GM12878 (cell line): ENCODE results near the gene SENP8. TPM values are rescaled to one million over a fixed set of nuclear protein-coding genes. Genes with fewer than 3 reads are reported as not detected.

Experiments
- ATAC-seq: fragments of 200-7000 bp; cut with Tn5 transposase; 3 replicates; pipeline ENCODE4 v1.9.1; 2020; ENCODE audit warnings: mild to moderate bottlenecking, moderate library complexity
- BruUV-seq: library from RNA; stranded (reverse); fragments of 400-500 nt; replicated peaks from 2 replicates; lab custom pipeline; 2021; lab: Mats Ljungman, UMichigan
- CTCF ChIA-PET: fragments of 300-600 bp; sonication (Branson Sonifier 250); formaldehyde crosslinking; extraction: SDS; loops from one replicate; lab custom pipeline; 2021; ENCODE audit warnings: inconsistent platforms; lab: Yijun Ruan, JAX
- POLR2A ChIA-PET: fragments of 350-600 bp; formaldehyde crosslinking; extraction: SDS; loops from one replicate; lab custom pipeline; 2021; ENCODE audit warnings: inconsistent platforms; lab: Charles Lee
- RAD21 ChIA-PET: fragments of 300-600 bp; sonication (Branson Sonifier 250); formaldehyde crosslinking; loops from one replicate; lab custom pipeline; 2023; ENCODE audit warnings: antibody characterized with exemption; ENCODE audit not compliant: unreplicated experiment; lab: Charles Lee
- SMC1A ChIA-PET: fragments of 300-600 bp; sonication (Branson Sonifier 250); formaldehyde crosslinking; loops from one replicate; lab custom pipeline; 2023; ENCODE audit not compliant: unreplicated experiment, uncharacterized antibody; lab: Charles Lee
- DNase-seq: peaks from one replicate; pipeline ENCODE4 v3.0.0-alpha.2; 2011; ENCODE audit warnings: low read depth, low spot score
- FAIRE-seq: peaks from 3 replicates; lab custom pipeline; 2011; peaks lifted over from hg19 to GRCh38; lab: Jason Lieb, UNC
- H2AFZ ChIP-seq: 2 replicates; pipeline ENCODE4 v1.6.0; 2011; ENCODE audit warnings: low read depth, low read length, control low read depth; ENCODE audit not compliant: control insufficient read depth
- H3K27ac ChIP-seq: 2 replicates; pipeline ENCODE4 v1.5.1; 2011; ENCODE audit warnings: control low read depth; ENCODE audit not compliant: control insufficient read depth, insufficient read depth
- H3K27me3 ChIP-seq, 2 experiments: replicated peaks in 1 of 2; 2 replicates each; pipeline versions ENCODE4 v1.6.0 to v1.6.1; 2011; ENCODE audit warnings: low read length in 1 of 2; ENCODE audit not compliant: control insufficient read depth in 2 of 2, insufficient read depth in 2 of 2
- H3K36me3 ChIP-seq, 2 experiments: 2 replicates each; pipeline ENCODE4 v1.5.1; 2011; ENCODE audit warnings: low read length in 1 of 2; ENCODE audit not compliant: control insufficient read depth in 2 of 2, insufficient read depth in 2 of 2
- H3K4me1 ChIP-seq: 2 replicates; pipeline ENCODE4 v1.6.1; 2011; ENCODE audit warnings: mild to moderate bottlenecking, low read length, moderate library complexity, mixed read lengths; ENCODE audit not compliant: control insufficient read depth, insufficient read depth
- H3K4me2 ChIP-seq: 2 replicates; pipeline ENCODE4 v1.6.0; 2011; ENCODE audit warnings: control low read depth; ENCODE audit not compliant: control insufficient read depth, insufficient read depth
- H3K4me3 ChIP-seq: fragments of 200-600 bp; sonication (generic); 2 replicates; pipeline ENCODE4 v1.5.1; 2016
- H3K79me2 ChIP-seq: 2 replicates; pipeline ENCODE4 v1.6.0; 2011; ENCODE audit warnings: low read length; ENCODE audit not compliant: control insufficient read depth, insufficient read depth
- H3K9ac ChIP-seq: 2 replicates; pipeline ENCODE4 v1.8.0; 2011; ENCODE audit warnings: low read length, control low read depth, mixed read lengths; ENCODE audit not compliant: control insufficient read depth, insufficient read depth
- H3K9me3 ChIP-seq: replicated peaks from 3 replicates; pipeline ENCODE4 v1.5.1; 2011; ENCODE audit warnings: mild to moderate bottlenecking, low read length; ENCODE audit not compliant: control insufficient read depth, insufficient read depth
- H4K20me1 ChIP-seq: 2 replicates; pipeline ENCODE4 v1.6.0; 2011; ENCODE audit not compliant: control insufficient read depth, insufficient read depth
- BHLHE40 ChIP-seq, 2 experiments: fragments of 450-650 bp in 1 of 2; IDR thresholded peaks; 2 replicates each; pipeline ENCODE4 v1.6.1; 2011 to 2017; ENCODE audit warnings: low read depth in 2 of 2, borderline replicate concordance in 1 of 2, improper control_type of control experiment in 1 of 2, low read length in 1 of 2, mild to moderate bottlenecking in 1 of 2
- CBX5 ChIP-seq: sonication (generic); IDR thresholded peaks from 2 replicates; pipeline ENCODE4 v1.6.1; 2016; ENCODE audit warnings: low read depth, moderate library complexity, mild to moderate bottlenecking, inconsistent platforms
- CHD1 ChIP-seq: IDR thresholded peaks from 2 replicates; pipeline ENCODE4 v1.6.1; 2012; ENCODE audit warnings: low read depth, low read length, improper control_type of control experiment
- ESRRA ChIP-seq: IDR thresholded peaks from 2 replicates; pipeline ENCODE4 v1.6.1; 2012; ENCODE audit warnings: mild to moderate bottlenecking, low read length, improper control_type of control experiment
- IKZF1 ChIP-seq: fragments of 450-650 bp; conservative IDR thresholded peaks from 2 replicates; pipeline ENCODE4 v1.6.1; 2017; ENCODE audit warnings: antibody characterized with exemption, mild to moderate bottlenecking
- LARP7 ChIP-seq: fragments of 450-650 bp; IDR thresholded peaks from 2 replicates; pipeline ENCODE4 v1.6.1; 2017; ENCODE audit warnings: mild to moderate bottlenecking
- MEF2A ChIP-seq: IDR thresholded peaks from 2 replicates; pipeline ENCODE4 v1.6.1; 2011; ENCODE audit warnings: low read depth, mild to moderate bottlenecking, low read length, moderate library complexity; ENCODE audit not compliant: insufficient read depth
- MEF2B ChIP-seq: fragments of 450-650 bp; IDR thresholded peaks from 2 replicates; pipeline ENCODE4 v1.6.1; 2018; ENCODE audit warnings: mild to moderate bottlenecking, moderate library complexity; ENCODE audit not compliant: partially characterized antibody, poor library complexity, severe bottlenecking
- NFIC ChIP-seq: IDR thresholded peaks from 2 replicates; pipeline ENCODE4 v1.6.1; 2012; ENCODE audit warnings: low read depth, mild to moderate bottlenecking, inconsistent platforms, low read length, moderate library complexity
- PAX5 ChIP-seq: IDR thresholded peaks from 2 replicates; pipeline ENCODE4 v1.6.1; 2011; ENCODE audit warnings: low read depth, low read length, borderline replicate concordance
- STAT1 ChIP-seq: fragments of 450-650 bp; conservative IDR thresholded peaks from 2 replicates; pipeline ENCODE4 v1.6.1; 2014; ENCODE audit warnings: antibody characterized with exemption, mild to moderate bottlenecking
- WGBS: methylation state at CpG from one replicate; pipeline ENCODE4 v1.1.6; 2016; ENCODE audit warnings: low lambda C conversion rate; ENCODE audit not compliant: insufficient replicate concordance, insufficient coverage; ENCODE audit errors: missing lambda C conversion rate; 5-methylcytosine and 5-hydroxymethylcytosine counted together
- in situ Hi-C: fragments of 300-500 bp; cut with MboI; formaldehyde crosslinking; loops from 9 replicates; pipeline ENCODE4 v1.14.3; 2018; ENCODE audit warnings: mixed read lengths
- intact Hi-C: fragments of 100-400 bp; cut with micrococcal nuclease; formaldehyde crosslinking; loops from one replicate; pipeline ENCODE4 v1.14.2; 2022; ENCODE audit not compliant: unreplicated experiment
- polyA plus RNA-seq, 11 experiments: library from polyadenylated mRNA; depleted of rRNA in 4 of 11; unstranded in 6 of 11; stranded (reverse) in 5 of 11; fragments of >200 nt; fragmentation: Nextera tagmentation in 4 of 11; fragmentation: Illumina TruSeq in 1 of 11; extraction: Ambion mirVana in 4 of 11; extraction: Trizol in 1 of 11; gene quantifications; 1 replicate in 1 of 11; 2 replicates in 10 of 11; pipeline versions ENCODE4 v1.2.1 to v1.2.3, GENCODE V29; 2011 to 2016; ENCODE audit warnings: inconsistent platforms in 2 of 11, missing spikeins in 2 of 11, low read depth in 1 of 11
- total RNA-seq, 4 experiments: library from RNA; depleted of rRNA in 3 of 4; stranded (reverse); fragments of >200 nt in 3 of 4; fragmentation: Illumina TruSeq in 1 of 4; extraction: Trizol in 1 of 4; gene quantifications; 2 replicates each; pipeline versions ENCODE4 v1.2.1 to v1.2.3, GENCODE V29; 2013 to 2021
- TF ChIP-seq, protein P1 (sequence below): IDR thresholded peaks from 2 replicates; pipeline ENCODE4 v1.6.1; 2012; ENCODE audit warnings: low read depth, low read length, improper control_type of control experiment
- TF ChIP-seq, protein P2 (sequence below): fragments of 450-650 bp; IDR thresholded peaks from 2 replicates; pipeline ENCODE4 v1.6.1; 2016; ENCODE audit warnings: mild to moderate bottlenecking, moderate library complexity, borderline replicate concordance
- TF ChIP-seq, protein P3 (sequence below): fragments of 450-650 bp; IDR thresholded peaks from 2 replicates; pipeline ENCODE4 v1.6.1; 2017; ENCODE audit warnings: mild to moderate bottlenecking, moderate library complexity

The SENP8 gene
- total and polyA plus RNA-seq, 10 of the 15 experiments (the other 5 are each of a cell fraction or from before 2014, with no cell fraction given) = 0.87 to 5.6 (median 2.2) TPM

DNA sequence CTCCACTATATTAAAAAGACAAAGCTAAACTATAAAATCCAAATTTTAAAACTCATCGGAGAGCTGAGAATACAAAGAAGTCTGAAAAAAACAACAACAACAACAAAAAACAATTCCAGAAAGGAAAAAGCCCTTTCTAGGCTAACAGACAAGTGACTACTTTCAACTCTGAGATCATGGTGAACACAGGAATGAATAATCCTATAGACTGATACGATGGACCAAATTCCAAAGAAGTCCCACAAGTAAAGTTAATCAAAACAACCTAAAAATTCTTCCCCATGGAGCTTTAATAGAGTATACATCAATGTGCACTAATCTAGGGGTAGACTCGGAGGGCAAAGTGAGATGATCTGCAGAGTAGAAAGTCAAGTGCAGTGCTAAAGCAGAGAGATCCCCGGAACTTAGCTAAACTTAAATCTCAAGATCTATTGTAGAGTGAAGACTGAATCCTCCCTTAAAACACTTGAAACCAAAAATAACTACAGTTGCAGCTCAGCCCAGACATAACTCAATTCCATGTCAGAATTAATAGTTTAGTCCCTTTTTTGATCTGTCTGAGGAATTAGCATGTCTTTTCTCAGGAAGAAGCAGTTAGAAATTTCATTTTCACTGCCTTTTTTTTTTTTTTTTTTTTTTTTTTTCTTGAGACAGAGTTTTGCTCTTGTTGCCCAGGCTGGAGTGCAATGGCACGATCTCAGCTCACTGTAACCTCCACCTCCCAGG lies 43.7 kb upstream of the SENP8 start:
- over 99% methylated on average over 5 of the region's 5 CpGs for WGBS
- ChIA-PET RAD21 (no interaction called here), POLR2A (interaction anchor here (0.5 to 1.1 kb wide), 5 partner anchors 9 to 1415 kb away, joined by 3 to 8 read pairs (median 3); no protein-coding TSS in a partner anchor), SMC1A (interaction anchor here (0.7 to 1.8 kb wide), 5 partner anchors 39 to 248 kb away, joined by 3 to 6 read pairs (median 4); no protein-coding TSS in a partner anchor), CTCF (interaction anchor here (0.5 to 1.1 kb wide), 3 partner anchors 9 to 257 kb away, joined by 3 read pairs; no protein-coding TSS in a partner anchor)
- no peak overlapping the region for H2AFZ ChIP-seq
- in situ Hi-C loops (no loop called here), intact Hi-C loops (loop anchor here (5.0 kb wide), 1 partner anchor 68 kb away; no protein-coding TSS in a partner anchor)
- H3K4me3 ChIP-seq = no peak overlapping the region
- peaks cover 11% of the 10 kb centered on the region for H3K4me1 ChIP-seq
- FAIRE-seq (no peak), DNase-seq (no peak), ATAC-seq (no peak)
- H3K9me3 ChIP-seq = no peaks in the 10 kb centered on the region; the same call in 2 of the 3 replicates
- no peaks in the 10 kb centered on the region for H3K27me3 ChIP-seq
- H3K79me2 ChIP-seq = no peaks in the 10 kb centered on the region; the same call in none of the 2 replicates
- H3K27ac ChIP-seq = no peak overlapping the region
- no peak overlapping the region for H3K4me2 ChIP-seq
- H3K36me3 ChIP-seq = no peaks in the 10 kb centered on the region
- H4K20me1 ChIP-seq = no peaks in the 10 kb centered on the region
- H3K9ac ChIP-seq = no peak overlapping the region
- BruUV-seq = no TSS peak
- no peak for TF ChIP-seq MEF2B
- no peak for TF ChIP-seq IKZF1
- TF ChIP-seq ESRRA = no peak
- no peak for TF ChIP-seq BHLHE40 (IDR thresholded peaks at IDR 0.05; ENCODE audit: borderline replicate concordance in 1 of 2, low read depth in 2 of 2, low read length in 1 of 2)
- TF ChIP-seq STAT1 = no peak
- no peak for TF ChIP-seq PAX5
- TF ChIP-seq NFIC = no peak
- TF ChIP-seq, protein P1, sequence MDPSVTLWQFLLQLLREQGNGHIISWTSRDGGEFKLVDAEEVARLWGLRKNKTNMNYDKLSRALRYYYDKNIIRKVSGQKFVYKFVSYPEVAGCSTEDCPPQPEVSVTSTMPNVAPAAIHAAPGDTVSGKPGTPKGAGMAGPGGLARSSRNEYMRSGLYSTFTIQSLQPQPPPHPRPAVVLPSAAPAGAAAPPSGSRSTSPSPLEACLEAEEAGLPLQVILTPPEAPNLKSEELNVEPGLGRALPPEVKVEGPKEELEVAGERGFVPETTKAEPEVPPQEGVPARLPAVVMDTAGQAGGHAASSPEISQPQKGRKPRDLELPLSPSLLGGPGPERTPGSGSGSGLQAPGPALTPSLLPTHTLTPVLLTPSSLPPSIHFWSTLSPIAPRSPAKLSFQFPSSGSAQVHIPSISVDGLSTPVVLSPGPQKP = no peak
- no peak for TF ChIP-seq CHD1
- TF ChIP-seq CBX5 = no peak
- TF ChIP-seq, protein P2, sequence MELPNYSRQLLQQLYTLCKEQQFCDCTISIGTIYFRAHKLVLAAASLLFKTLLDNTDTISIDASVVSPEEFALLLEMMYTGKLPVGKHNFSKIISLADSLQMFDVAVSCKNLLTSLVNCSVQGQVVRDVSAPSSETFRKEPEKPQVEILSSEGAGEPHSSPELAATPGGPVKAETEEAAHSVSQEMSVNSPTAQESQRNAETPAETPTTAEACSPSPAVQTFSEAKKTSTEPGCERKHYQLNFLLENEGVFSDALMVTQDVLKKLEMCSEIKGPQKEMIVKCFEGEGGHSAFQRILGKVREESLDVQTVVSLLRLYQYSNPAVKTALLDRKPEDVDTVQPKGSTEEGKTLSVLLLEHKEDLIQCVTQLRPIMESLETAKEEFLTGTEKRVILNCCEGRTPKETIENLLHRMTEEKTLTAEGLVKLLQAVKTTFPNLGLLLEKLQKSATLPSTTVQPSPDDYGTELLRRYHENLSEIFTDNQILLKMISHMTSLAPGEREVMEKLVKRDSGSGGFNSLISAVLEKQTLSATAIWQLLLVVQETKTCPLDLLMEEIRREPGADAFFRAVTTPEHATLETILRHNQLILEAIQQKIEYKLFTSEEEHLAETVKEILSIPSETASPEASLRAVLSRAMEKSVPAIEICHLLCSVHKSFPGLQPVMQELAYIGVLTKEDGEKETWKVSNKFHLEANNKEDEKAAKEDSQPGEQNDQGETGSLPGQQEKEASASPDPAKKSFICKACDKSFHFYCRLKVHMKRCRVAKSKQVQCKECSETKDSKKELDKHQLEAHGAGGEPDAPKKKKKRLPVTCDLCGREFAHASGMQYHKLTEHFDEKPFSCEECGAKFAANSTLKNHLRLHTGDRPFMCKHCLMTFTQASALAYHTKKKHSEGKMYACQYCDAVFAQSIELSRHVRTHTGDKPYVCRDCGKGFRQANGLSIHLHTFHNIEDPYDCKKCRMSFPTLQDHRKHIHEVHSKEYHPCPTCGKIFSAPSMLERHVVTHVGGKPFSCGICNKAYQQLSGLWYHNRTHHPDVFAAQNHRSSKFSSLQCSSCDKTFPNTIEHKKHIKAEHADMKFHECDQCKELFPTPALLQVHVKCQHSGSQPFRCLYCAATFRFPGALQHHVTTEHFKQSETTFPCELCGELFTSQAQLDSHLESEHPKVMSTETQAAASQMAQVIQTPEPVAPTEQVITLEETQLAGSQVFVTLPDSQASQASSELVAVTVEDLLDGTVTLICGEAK = no peak
- TF ChIP-seq LARP7 = no peak
- TF ChIP-seq, protein P3, sequence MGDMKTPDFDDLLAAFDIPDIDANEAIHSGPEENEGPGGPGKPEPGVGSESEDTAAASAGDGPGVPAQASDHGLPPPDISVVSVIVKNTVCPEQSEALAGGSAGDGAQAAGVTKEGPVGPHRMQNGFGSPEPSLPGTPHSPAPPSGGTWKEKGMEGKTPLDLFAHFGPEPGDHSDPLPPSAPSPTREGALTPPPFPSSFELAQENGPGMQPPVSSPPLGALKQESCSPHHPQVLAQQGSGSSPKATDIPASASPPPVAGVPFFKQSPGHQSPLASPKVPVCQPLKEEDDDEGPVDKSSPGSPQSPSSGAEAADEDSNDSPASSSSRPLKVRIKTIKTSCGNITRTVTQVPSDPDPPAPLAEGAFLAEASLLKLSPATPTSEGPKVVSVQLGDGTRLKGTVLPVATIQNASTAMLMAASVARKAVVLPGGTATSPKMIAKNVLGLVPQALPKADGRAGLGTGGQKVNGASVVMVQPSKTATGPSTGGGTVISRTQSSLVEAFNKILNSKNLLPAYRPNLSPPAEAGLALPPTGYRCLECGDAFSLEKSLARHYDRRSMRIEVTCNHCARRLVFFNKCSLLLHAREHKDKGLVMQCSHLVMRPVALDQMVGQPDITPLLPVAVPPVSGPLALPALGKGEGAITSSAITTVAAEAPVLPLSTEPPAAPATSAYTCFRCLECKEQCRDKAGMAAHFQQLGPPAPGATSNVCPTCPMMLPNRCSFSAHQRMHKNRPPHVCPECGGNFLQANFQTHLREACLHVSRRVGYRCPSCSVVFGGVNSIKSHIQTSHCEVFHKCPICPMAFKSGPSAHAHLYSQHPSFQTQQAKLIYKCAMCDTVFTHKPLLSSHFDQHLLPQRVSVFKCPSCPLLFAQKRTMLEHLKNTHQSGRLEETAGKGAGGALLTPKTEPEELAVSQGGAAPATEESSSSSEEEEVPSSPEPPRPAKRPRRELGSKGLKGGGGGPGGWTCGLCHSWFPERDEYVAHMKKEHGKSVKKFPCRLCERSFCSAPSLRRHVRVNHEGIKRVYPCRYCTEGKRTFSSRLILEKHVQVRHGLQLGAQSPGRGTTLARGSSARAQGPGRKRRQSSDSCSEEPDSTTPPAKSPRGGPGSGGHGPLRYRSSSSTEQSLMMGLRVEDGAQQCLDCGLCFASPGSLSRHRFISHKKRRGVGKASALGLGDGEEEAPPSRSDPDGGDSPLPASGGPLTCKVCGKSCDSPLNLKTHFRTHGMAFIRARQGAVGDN = no peak
- TF ChIP-seq MEF2A = no peak
